Panc1 (cell line): ENCODE data around the gene PHF8. TPM values are rescaled to one million over a fixed set of nuclear protein-coding genes. Genes with fewer than 3 reads are reported as not detected.

ENCODE experiments used
- ATAC-seq: fragments of 200-7000 bp; cut with Tn5 transposase; 2 replicates; pipeline ENCODE4 v1.9.1; 2020; ENCODE audit warnings: mild to moderate bottlenecking, moderate library complexity
- BruUV-seq: library from RNA; stranded (reverse); fragments of 400-500 nt; replicated peaks from 2 replicates; lab custom pipeline; 2021; lab: Mats Ljungman, UMichigan
- CTCF ChIA-PET: fragments of 300-600 bp; sonication (Branson Sonifier 250); formaldehyde crosslinking; loops from one replicate; lab custom pipeline; 2022; ENCODE audit warnings: antibody characterized with exemption; lab: Charles Lee
- POLR2A ChIA-PET: fragments of 300-600 bp; sonication (Branson Sonifier 250); formaldehyde crosslinking; loops from one replicate; lab custom pipeline; 2022; ENCODE audit warnings: antibody characterized with exemption; lab: Charles Lee
- DNase-seq: peaks from one replicate; pipeline ENCODE4 v3.0.0-alpha.2; 2010; ENCODE audit warnings: low read depth, low spot score
- H3K27ac ChIP-seq: 2 replicates; pipeline ENCODE4 v1.5.1; 2011; ENCODE audit warnings: mild to moderate bottlenecking, low read length, inconsistent platforms
- H3K27me3 ChIP-seq: fragments of 200-500 bp; sonication (Bioruptor generic); 2 replicates; pipeline ENCODE4 v1.6.0; 2014; ENCODE audit warnings: low read length, inconsistent platforms; ENCODE audit not compliant: control insufficient read depth, insufficient read depth
- H3K36me3 ChIP-seq: fragments of 200-500 bp; sonication (Bioruptor generic); 2 replicates; pipeline ENCODE4 v1.5.1; 2014; ENCODE audit warnings: inconsistent platforms, mild to moderate bottlenecking, low read length, moderate library complexity; ENCODE audit not compliant: control insufficient read depth, insufficient read depth
- H3K4me1 ChIP-seq: 2 replicates; pipeline ENCODE4 v1.5.1; 2011; ENCODE audit warnings: inconsistent platforms, mild to moderate bottlenecking, low read length, moderate library complexity; ENCODE audit not compliant: control insufficient read depth, insufficient read depth
- H3K4me3 ChIP-seq, 2 experiments: 2 replicates each; pipeline ENCODE4 v1.5.1; 2011 to 2012; ENCODE audit warnings: low read depth in 2 of 2, low read length in 2 of 2, mild to moderate bottlenecking in 2 of 2, inconsistent platforms in 1 of 2, moderate library complexity in 1 of 2
- H3K9me3 ChIP-seq: fragments of 200-500 bp; sonication (Bioruptor generic); 2 replicates; pipeline ENCODE4 v1.5.1; 2014; ENCODE audit warnings: low read depth, mild to moderate bottlenecking, inconsistent platforms, low read length, moderate library complexity; ENCODE audit not compliant: control insufficient read depth, insufficient read depth
- CTCF ChIP-seq: fragments of 450-650 bp; IDR thresholded peaks from 2 replicates; pipeline ENCODE4 v1.5.1; 2017; ENCODE audit warnings: mild to moderate bottlenecking
- POLR2AphosphoS5 ChIP-seq: IDR thresholded peaks from 2 replicates; pipeline ENCODE4 v1.6.1; 2012; ENCODE audit warnings: mild to moderate bottlenecking, low read depth, low read length, moderate library complexity
- REST ChIP-seq, 2 experiments: IDR thresholded peaks; 2 replicates each; pipeline ENCODE4 v1.6.1; 2011 to 2012; ENCODE audit warnings: low read depth in 2 of 2, control low read depth in 1 of 2, low read length in 1 of 2, mild to moderate bottlenecking in 1 of 2, moderate library complexity in 1 of 2; ENCODE audit not compliant: insufficient read depth in 1 of 2
- SIN3A ChIP-seq: IDR thresholded peaks from 2 replicates; pipeline ENCODE4 v1.6.1; 2012; ENCODE audit warnings: low read depth, mild to moderate bottlenecking, low read length, moderate library complexity, borderline replicate concordance; ENCODE audit not compliant: insufficient read depth
- TCF7L2 ChIP-seq: IDR thresholded peaks from 2 replicates; pipeline ENCODE4 v1.6.1; 2011; ENCODE audit warnings: mild to moderate bottlenecking, low read depth, low read length, inconsistent platforms
- in situ Hi-C: cut with HindIII; loops from 2 replicates; pipeline ENCODE4 v1.10.0; 2016; ENCODE audit warnings: low sequenced_read_pairs, low pct_unique_long_range_greater_than_20kb
- intact Hi-C: fragments of 100-400 bp; cut with micrococcal nuclease; formaldehyde crosslinking; loops from one replicate; pipeline ENCODE4 v1.10.0; 2022; ENCODE audit not compliant: unreplicated experiment
- total RNA-seq: library from RNA; stranded (reverse); gene quantifications from one replicate; pipeline ENCODE4 v1.2.1, GENCODE V29; 2021; ENCODE audit not compliant: unreplicated experiment

Gene PHF8
- total RNA-seq, 1 experiment from 2014 or later: 27.5 TPM

- H3K36me3 ChIP-seq: no peaks in the 10 kb centered on the region
- intact Hi-C loops: no loop called here
- no TSS peak for BruUV-seq
Observed at GRCh38 chrX:53918702-53919101, 125.6 kb downstream of the PHF8 start.

GRCh38 chrX:53900623-53901022 lies 143.7 kb downstream of the PHF8 start:
- no peaks in the 10 kb centered on the region for H3K4me1 ChIP-seq
- CTCF ChIA-PET: no interaction called here
- BruUV-seq: no TSS peak
- DNase-seq: no peak
- no peaks in the 10 kb centered on the region for H3K27me3 ChIP-seq
- POLR2A ChIA-PET: no interaction called here
- in situ Hi-C loops (no loop called here), intact Hi-C loops (no loop called here)
- no peaks in the 10 kb centered on the region for H3K9me3 ChIP-seq
- no peaks in the 10 kb centered on the region for H3K36me3 ChIP-seq
- no peak overlapping the region for H3K4me3 ChIP-seq
- H3K27ac ChIP-seq: no peak overlapping the region
- ATAC-seq: no peak
- no peak for TF ChIP-seq TCF7L2
- no peak for TF ChIP-seq CTCF
- no peak for TF ChIP-seq SIN3A
- no peak for TF ChIP-seq POLR2AphosphoS5
- no peak for TF ChIP-seq REST (IDR thresholded peaks at IDR 0.05; ENCODE audit: insufficient read depth in 1 of 2, low read depth in 2 of 2, low read length in 1 of 2)

More at GRCh38 chrX:53918702-53919101, 125.6 kb downstream of the PHF8 start:
- H3K9me3 ChIP-seq: no peaks in the 10 kb centered on the region
- no peak overlapping the region for H3K4me3 ChIP-seq
- TF ChIP-seq POLR2AphosphoS5 (no peak), SIN3A (no peak), TCF7L2 (no peak), CTCF (no peak), REST (IDR thresholded peaks at IDR 0.05; ENCODE audit: insufficient read depth in 1 of 2, low read depth in 2 of 2, low read length in 1 of 2) (no peak)
- in situ Hi-C loops: no loop called here
- POLR2A ChIA-PET: no interaction called here
- CTCF ChIA-PET: no interaction called here
- no peak for DNase-seq
- ATAC-seq: no peak
- H3K4me1 ChIP-seq: no peaks in the 10 kb centered on the region
- no peaks in the 10 kb centered on the region for H3K27me3 ChIP-seq
- H3K27ac ChIP-seq: no peak overlapping the region
